Sigmoid colon (tissue), 7 donors: Measurements from ENCODE around the gene H6PD. TPM values are rescaled to one million over a fixed set of nuclear protein-coding genes. Genes with fewer than 3 reads are reported as not detected.

Source experiments
- DNase-seq: peaks from one replicate; pipeline ENCODE4 v3.0.0-alpha.2; 2019
- H3K27ac ChIP-seq, 4 donors: fragments of 200-600 bp; sonication (generic); one replicate each; pipeline ENCODE4 v1.5.1; 2016 to 2019; ENCODE audit warnings: mild to moderate bottlenecking in 1 of 4
- H3K27me3 ChIP-seq, 3 donors: fragments of 200-600 bp; sonication (generic); one replicate each; pipeline ENCODE4 v1.5.1; 2019; ENCODE audit warnings: mild to moderate bottlenecking in 1 of 3
- H3K36me3 ChIP-seq, 4 donors: fragments of 200-600 bp; sonication (generic); one replicate each; pipeline ENCODE4 v1.5.1; 2016 to 2019
- H3K4me1 ChIP-seq, 4 donors: fragments of 200-600 bp; sonication (generic); one replicate each; pipeline ENCODE4 v1.5.1; 2017 to 2019
- H3K4me3 ChIP-seq, 4 donors: fragments of 200-600 bp; sonication (generic); one replicate each; pipeline ENCODE4 v1.5.1; 2017 to 2019; ENCODE audit warnings: mild to moderate bottlenecking in 2 of 4, moderate library complexity in 1 of 4
- H3K9me3 ChIP-seq, 4 donors: fragments of 200-600 bp in 3 of 4; sonication (generic) in 3 of 4; one replicate each; pipeline versions ENCODE4 v1.5.1 to v1.6.1; 2013 to 2019
- CTCF ChIP-seq, 4 experiments: fragments of 450-650 bp in 3 of 4; fragments of 200-600 bp in 1 of 4; IDR thresholded peaks; one replicate each; pipeline ENCODE4 v1.5.1; 2016 to 2019; ENCODE audit warnings: antibody characterized with exemption in 4 of 4, mild to moderate bottlenecking in 3 of 4, moderate library complexity in 2 of 4
- EP300 ChIP-seq, 4 donors: sonication (generic); formaldehyde crosslinking; IDR thresholded peaks; one replicate each; pipeline ENCODE4 v1.6.1; 2017; ENCODE audit warnings: antibody characterized with exemption in 4 of 4
- POLR2A ChIP-seq, 2 donors: fragments of 450-650 bp; IDR thresholded peaks; one replicate each; pipeline ENCODE4 v1.6.1; 2016; ENCODE audit warnings: antibody characterized with exemption in 2 of 2, mild to moderate bottlenecking in 2 of 2, moderate library complexity in 2 of 2
- POLR2AphosphoS5 ChIP-seq, 4 donors: sonication (generic); formaldehyde crosslinking; IDR thresholded peaks; one replicate each; pipeline ENCODE4 v1.6.1; 2017; ENCODE audit warnings: antibody characterized with exemption in 4 of 4
- WGBS, 2 donors: extraction: QIAGEN DNeasy Blood & Tissue Kit; methylation state at CpG; one replicate each; pipeline ENCODE4 v1.1.7; 2013; 5-methylcytosine and 5-hydroxymethylcytosine counted together
- intact Hi-C: fragments of 100-400 bp; cut with DNase I; formaldehyde crosslinking; loops from one replicate; pipeline ENCODE4 v1.15.1; 2023
- polyA plus RNA-seq, 3 donors: library from polyadenylated mRNA; stranded (reverse); fragments of 200-250 nt; gene quantifications; one replicate each; pipeline ENCODE4 v1.2.3, GENCODE V29; 2013
- total RNA-seq, 4 donors: library from RNA; depleted of rRNA; stranded (reverse); fragments of >200 nt; gene quantifications; one replicate each; pipeline ENCODE4 v1.1.0, GENCODE V29; 2016
- donor health status: healthy with polysubstance abuse.
- donor health status: Bipolar disorder and iron deficiency.
- donor health status: healthy.

Gene H6PD
- total and polyA plus RNA-seq, 7 donors, result 2.8 to 34.3 (median 23.2) TPM

DNA sequence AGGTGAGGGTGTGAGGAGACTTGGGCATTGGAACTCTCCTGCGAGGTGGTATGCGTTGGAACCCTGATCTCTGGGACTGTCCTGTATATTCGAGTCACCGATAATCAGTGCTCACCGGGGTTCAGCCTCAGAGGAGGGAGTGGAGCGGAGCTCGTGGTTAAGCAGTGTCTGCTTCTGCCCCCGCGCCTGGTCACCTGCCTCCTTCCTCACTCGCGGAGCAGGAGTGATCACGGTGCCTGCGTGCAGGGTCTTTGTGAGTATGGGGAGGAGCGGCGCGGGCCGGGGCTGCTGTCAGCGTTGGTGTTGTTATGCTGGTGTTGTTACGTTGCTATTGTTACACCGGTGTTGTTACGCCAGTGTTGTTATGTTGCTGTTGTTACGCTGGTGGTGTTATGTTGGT, 23.3 kb downstream of the H6PD start:
- WGBS, 2 donors, result 95 to 96% methylated on average over 22 of the region's 22 CpGs
- Histone ChIP-seq H3K27ac (no peak overlapping the region), H3K9me3 (no peaks in the 10 kb centered on the region), H3K36me3 (peaks cover 9 to 28% (median 11%) of the 10 kb centered on the region in 4 donors), H3K4me3 (no peak overlapping the region), H3K27me3 (no peaks in the 10 kb centered on the region), H3K4me1 (peaks cover 0 to 19% (median 15%) of the 10 kb centered on the region in 4 donors)
- intact Hi-C loops, result no loop called here
- TF ChIP-seq POLR2A (IDR thresholded peaks at IDR 0.05) (no peak), EP300 (IDR thresholded peaks at IDR 0.05) (no peak), CTCF (IDR thresholded peaks at IDR 0.05) (no peak), POLR2AphosphoS5 (IDR thresholded peaks at IDR 0.05) (no peak)
- DNase-seq, result no peak

- peaks cover 17 to 36% (median 17%) of the 10 kb centered on the region in 4 donors for H3K36me3 ChIP-seq
- WGBS, 2 donors, result 97 to 99% methylated on average over 9 of the region's 9 CpGs
Measured at GRCh38 chr1:9258629-9259028, 24.1 kb downstream of the H6PD start.

DNA sequence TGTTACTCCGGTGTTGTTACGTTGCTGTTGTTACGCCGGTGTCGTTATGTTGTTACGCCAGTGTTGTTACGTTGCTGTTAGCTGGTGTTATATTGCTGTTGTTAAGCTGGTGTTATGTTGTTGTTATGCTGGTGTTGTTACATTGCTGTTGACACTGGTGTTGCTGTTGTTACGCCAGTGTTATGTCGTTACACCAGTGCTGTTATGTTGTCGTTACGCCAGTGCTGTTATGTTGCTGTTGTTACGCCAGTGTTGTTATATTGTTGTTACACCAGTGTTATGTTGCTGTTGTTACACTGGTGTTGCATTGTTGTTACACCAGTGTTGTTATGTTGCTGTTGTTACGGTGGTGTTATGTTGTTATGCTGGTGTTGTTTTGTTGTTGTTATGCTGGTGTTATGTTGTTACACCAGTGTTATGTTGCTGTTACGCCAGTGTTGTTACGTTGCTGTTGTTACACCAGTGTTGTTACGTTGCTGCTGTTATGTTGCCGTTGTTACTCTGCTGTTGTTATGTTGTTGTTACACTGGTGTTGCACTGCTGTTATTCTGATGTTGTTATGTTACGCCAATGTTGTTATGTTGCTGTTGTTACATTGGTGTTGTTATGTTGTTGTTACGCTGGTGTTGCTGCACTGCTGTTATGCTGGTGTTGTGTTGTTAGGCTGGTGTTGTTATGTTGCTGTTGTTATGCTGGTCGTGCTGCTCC, 25.6 kb downstream of the H6PD start:
- Histone ChIP-seq H3K27me3 (no peaks in the 10 kb centered on the region), H3K9me3 (no peaks in the 10 kb centered on the region), H3K4me3 (no peak overlapping the region), H3K27ac (no peak overlapping the region), H3K4me1 (no peaks in the 10 kb centered on the region), H3K36me3 (peaks cover 30 to 52% (median 32%) of the 10 kb centered on the region in 4 donors)
- no peak for TF ChIP-seq EP300 (IDR thresholded peaks at IDR 0.05)
- no peak for TF ChIP-seq CTCF (IDR thresholded peaks at IDR 0.05)
- no peak for TF ChIP-seq POLR2A (IDR thresholded peaks at IDR 0.05)
- TF ChIP-seq POLR2AphosphoS5 (IDR thresholded peaks at IDR 0.05), result no peak
- WGBS, 2 donors, result 94 to 97% methylated on average over 20 of the region's 20 CpGs
- intact Hi-C loops, result loop anchor here (10.0 kb wide), 1 partner anchor 315 kb away; no protein-coding TSS in a partner anchor
- DNase-seq, result no peak

More at GRCh38 chr1:9258629-9259028, 24.1 kb downstream of the H6PD start:
- H3K4me3 ChIP-seq, result no peak overlapping the region
- no peaks in the 10 kb centered on the region for H3K9me3 ChIP-seq
- no peaks in the 10 kb centered on the region for H3K27me3 ChIP-seq
- no peak overlapping the region for H3K27ac ChIP-seq
- TF ChIP-seq CTCF (IDR thresholded peaks at IDR 0.05), result no peak
- no peak for TF ChIP-seq POLR2A (IDR thresholded peaks at IDR 0.05)
- TF ChIP-seq POLR2AphosphoS5 (IDR thresholded peaks at IDR 0.05), result no peak
- no peak for TF ChIP-seq EP300 (IDR thresholded peaks at IDR 0.05)
- H3K4me1 ChIP-seq, result peaks cover 0 to 11% (median 8%) of the 10 kb centered on the region in 4 donors
- no peak for DNase-seq
- intact Hi-C loops, result no loop called here

DNA sequence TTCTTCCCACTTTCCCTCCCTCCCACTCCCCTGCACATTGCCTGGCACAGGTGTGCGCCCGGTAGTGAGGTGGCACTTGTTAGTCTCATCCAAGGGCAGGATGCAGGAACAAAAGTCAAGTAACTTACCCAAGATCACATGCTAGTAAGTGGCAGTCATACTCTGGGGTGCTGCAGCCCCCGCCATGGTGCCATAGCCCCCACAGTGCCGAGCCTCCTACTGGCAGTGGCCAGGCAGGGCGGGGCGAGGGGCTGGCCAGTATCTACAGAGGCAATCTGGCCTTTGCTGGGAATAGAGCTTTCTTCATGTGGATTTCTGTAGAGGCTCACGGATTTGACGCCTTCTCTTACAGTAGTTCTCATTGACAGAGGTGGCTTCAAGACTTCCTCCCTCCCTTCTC, 26.9 kb downstream of the H6PD start:
- Histone ChIP-seq H3K4me1 (peaks cover 0 to 4% (median under 1%) of the 10 kb centered on the region in 4 donors), H3K9me3 (no peaks in the 10 kb centered on the region), H3K36me3 (peaks cover 32 to 54% (median 33%) of the 10 kb centered on the region in 4 donors), H3K4me3 (no peak overlapping the region), H3K27me3 (no peaks in the 10 kb centered on the region), H3K27ac (no peak overlapping the region)
- WGBS, 2 donors, result 90 to 94% methylated on average over 8 of the region's 8 CpGs
- TF ChIP-seq EP300 (IDR thresholded peaks at IDR 0.05), result no peak
- no peak for TF ChIP-seq CTCF (IDR thresholded peaks at IDR 0.05)
- TF ChIP-seq POLR2AphosphoS5 (IDR thresholded peaks at IDR 0.05), result no peak
- no peak for TF ChIP-seq POLR2A (IDR thresholded peaks at IDR 0.05)
- intact Hi-C loops, result loop anchor here (10.0 kb wide), 1 partner anchor 313 kb away; no protein-coding TSS in a partner anchor
- no peak for DNase-seq
